ENCODE measurements around the gene COL28A1.

GRCh38 chr7:7474436-7474835 lies 61.2 kb downstream of the COL28A1 start:
- TF ChIP-seq CTCF (conservative IDR thresholded peaks at IDR 0.05 in 1 of 2, IDR thresholded peaks at IDR 0.05 in 1 of 2; ENCODE audit: extremely low read depth in 1 of 2, insufficient read depth in 1 of 2, low read depth in 1 of 2, low read length in 2 of 2) (no peak), EZH2 (IDR thresholded peaks at IDR 0.05; ENCODE audit: borderline replicate concordance, low read length) (no peak)
